ENCODE data around the gene RETREG2. TPM values are rescaled to one million over a fixed set of nuclear protein-coding genes. Genes with fewer than 3 reads are reported as not detected.

The RETREG2 gene
- total and polyA plus RNA-seq, 2 of the 8 experiments (the other 6 are each of a cell fraction or from before 2014, with no cell fraction given), result 51.3 to 67.4 TPM

- no peak for TF ChIP-seq E2F6 (IDR thresholded peaks at IDR 0.05)
- no peak for TF ChIP-seq SP2 (IDR thresholded peaks at IDR 0.05; ENCODE audit: low read length)
- no peak for TF ChIP-seq EZH2 (IDR thresholded peaks at IDR 0.05; ENCODE audit: low read depth, low read length, severe bottlenecking)
- peak; percentile 83 for TF ChIP-seq NRF1 (IDR thresholded peaks at IDR 0.05; ENCODE audit: low read depth, low read length)
- TF ChIP-seq CHD1 (IDR thresholded peaks at IDR 0.05; ENCODE audit: low read depth, low read length), result no peak
- no peak for TF ChIP-seq BRCA1 (IDR thresholded peaks at IDR 0.05; ENCODE audit: low read depth, low read length)
- TF ChIP-seq CTCF (IDR thresholded peaks at IDR 0.05; ENCODE audit: control extremely low read depth in 1 of 3, insufficient read depth in 1 of 3, low read depth in 1 of 3, low read length in 3 of 3), result peak; percentile 44 to 61 (median 53)
- TF ChIP-seq BCL11A (IDR thresholded peaks at IDR 0.05; ENCODE audit: low read depth in 2 of 2, low read length in 2 of 2), result no peak
- peak; percentile 69 to 90; a peak in 3 of 4 replicates for TF ChIP-seq SIN3A (conservative IDR thresholded peaks at IDR 0.05 in 1 of 2, IDR thresholded peaks at IDR 0.05 in 1 of 2; ENCODE audit: low read depth in 1 of 2, low read length in 2 of 2)
- TF ChIP-seq TAF1 (IDR thresholded peaks at IDR 0.05; ENCODE audit: low read depth, low read length), result peak; percentile 66; the same call in 1 of the 2 replicates
- TF ChIP-seq SUZ12 (IDR thresholded peaks at IDR 0.05; ENCODE audit: low read length), result no peak
- TF ChIP-seq EP300 (IDR thresholded peaks at IDR 0.05; ENCODE audit: borderline replicate concordance in 1 of 2, low read depth in 2 of 2, low read length in 2 of 2), result peak in 1 of 2 experiments; percentile 81; a peak in 1 of 3 replicates
- TF ChIP-seq POLR2A (IDR thresholded peaks at IDR 0.05; ENCODE audit: control extremely low read depth in 1 of 2, low read depth in 2 of 2, low read length in 2 of 2), result peak in 1 of 2 experiments; percentile 31; a peak in 1 of 3 replicates
- TF ChIP-seq CHD2 (IDR thresholded peaks at IDR 0.05; ENCODE audit: low read length), result no peak
- no peak for TF ChIP-seq CBX5 (IDR thresholded peaks at IDR 0.05; ENCODE audit: low read depth, low read length)
- no peak for TF ChIP-seq RNF2 (IDR thresholded peaks at IDR 0.05; ENCODE audit: borderline replicate concordance, low read depth, low read length, missing control alignments, poor library complexity, severe bottlenecking)
- TF ChIP-seq HDAC2 (IDR thresholded peaks at IDR 0.05; ENCODE audit: borderline replicate concordance in 1 of 2, low read depth in 2 of 2, low read length in 2 of 2), result no peak
- TF ChIP-seq SP4 (IDR thresholded peaks at IDR 0.05; ENCODE audit: low read length), result peak; percentile 97
- 0 out of 2 replicates have a peak, but pooled peaks have one; percentile 11 for TF ChIP-seq JUND (IDR thresholded peaks at IDR 0.05; ENCODE audit: low read length)
- no peak for TF ChIP-seq CBX8 (IDR thresholded peaks at IDR 0.05; ENCODE audit: borderline replicate concordance, low read depth, low read length)
These were observed at the start of gene RETREG2 (continued) for GRCh38 chr2:219177552-219178376.

All from H1 (cell line).